ENCODE results near the gene SMAD7.

Gene SMAD7

GRCh38 chr18:48962994-48963561, 12.3 kb upstream of the SMAD7 start:
- no peak overlapping the region for H3K9ac ChIP-seq (ENCODE audit: insufficient read length, low read depth)
- H3K27me3 ChIP-seq (ENCODE audit: insufficient read depth, insufficient read length) = no peaks in the 10 kb centered on the region
- no peak for DNase-seq (ENCODE audit: low read depth, low spot score)
- no peaks in the 10 kb centered on the region for H3K36me3 ChIP-seq (ENCODE audit: insufficient read depth, insufficient read length, low read length)
- TF ChIP-seq YY1 (IDR thresholded peaks at IDR 0.05; ENCODE audit: insufficient read depth, insufficient read length) (no peak), SUZ12 (IDR thresholded peaks at IDR 0.05; ENCODE audit: extremely low read depth, insufficient read depth, insufficient read length) (no peak), ZNF274 (IDR thresholded peaks at IDR 0.05; ENCODE audit: low read depth, low read length) (no peak)
- H3K4me3 ChIP-seq (ENCODE audit: insufficient read length, low read depth) = no peak overlapping the region
- peaks cover 5% of the 10 kb centered on the region for H3K4me1 ChIP-seq (ENCODE audit: insufficient read depth, insufficient read length)
- H3K9me3 ChIP-seq (ENCODE audit: insufficient read depth, low read length) = no peaks in the 10 kb centered on the region

GRCh38 chr18:48962252-48962993, 11.7 kb upstream of the SMAD7 start:
- Histone ChIP-seq H3K4me3 (ENCODE audit: insufficient read length, low read depth) (no peak overlapping the region), H3K9ac (ENCODE audit: insufficient read length, low read depth) (no peak overlapping the region), H3K27me3 (ENCODE audit: insufficient read depth, insufficient read length) (peaks cover 4% of the 10 kb centered on the region), H3K36me3 (ENCODE audit: insufficient read depth, insufficient read length, low read length) (no peaks in the 10 kb centered on the region), H3K9me3 (ENCODE audit: insufficient read depth, low read length) (no peaks in the 10 kb centered on the region), H3K4me1 (ENCODE audit: insufficient read depth, insufficient read length) (peaks cover 5% of the 10 kb centered on the region)
- TF ChIP-seq YY1 (IDR thresholded peaks at IDR 0.05; ENCODE audit: insufficient read depth, insufficient read length) (no peak), SUZ12 (IDR thresholded peaks at IDR 0.05; ENCODE audit: extremely low read depth, insufficient read depth, insufficient read length) (no peak), ZNF274 (IDR thresholded peaks at IDR 0.05; ENCODE audit: low read depth, low read length) (no peak)
- no peak for DNase-seq (ENCODE audit: low read depth, low spot score)

- no peak for DNase-seq (ENCODE audit: low read depth, low spot score)
- no peak overlapping the region for H3K9ac ChIP-seq (ENCODE audit: insufficient read length, low read depth)
- no peak overlapping the region for H3K4me3 ChIP-seq (ENCODE audit: insufficient read length, low read depth)
- H3K9me3 ChIP-seq (ENCODE audit: insufficient read depth, low read length) = no peaks in the 10 kb centered on the region
- peaks cover 5% of the 10 kb centered on the region for H3K4me1 ChIP-seq (ENCODE audit: insufficient read depth, insufficient read length)
- no peak for TF ChIP-seq YY1 (IDR thresholded peaks at IDR 0.05; ENCODE audit: insufficient read depth, insufficient read length)
- no peak for TF ChIP-seq SUZ12 (IDR thresholded peaks at IDR 0.05; ENCODE audit: extremely low read depth, insufficient read depth, insufficient read length)
- no peak for TF ChIP-seq ZNF274 (IDR thresholded peaks at IDR 0.05; ENCODE audit: low read depth, low read length)
- H3K27me3 ChIP-seq (ENCODE audit: insufficient read depth, insufficient read length) = peaks cover 6% of the 10 kb centered on the region
- no peaks in the 10 kb centered on the region for H3K36me3 ChIP-seq (ENCODE audit: insufficient read depth, insufficient read length, low read length)
These were observed 10.8 kb upstream of the SMAD7 start for GRCh38 chr18:48961547-48961946.

- no peaks in the 10 kb centered on the region for H3K9me3 ChIP-seq (ENCODE audit: insufficient read depth, low read length)
- H3K9ac ChIP-seq (ENCODE audit: insufficient read length, low read depth) = peak overlapping the region; percentile 42
- H3K4me1 ChIP-seq (ENCODE audit: insufficient read depth, insufficient read length) = peaks cover 5% of the 10 kb centered on the region
- peaks cover 7% of the 10 kb centered on the region for H3K27me3 ChIP-seq (ENCODE audit: insufficient read depth, insufficient read length)
- H3K36me3 ChIP-seq (ENCODE audit: insufficient read depth, insufficient read length, low read length) = no peaks in the 10 kb centered on the region
- H3K4me3 ChIP-seq (ENCODE audit: insufficient read length, low read depth) = no peak overlapping the region
- TF ChIP-seq SUZ12 (IDR thresholded peaks at IDR 0.05; ENCODE audit: extremely low read depth, insufficient read depth, insufficient read length) (no peak), YY1 (IDR thresholded peaks at IDR 0.05; ENCODE audit: insufficient read depth, insufficient read length) (no peak), ZNF274 (IDR thresholded peaks at IDR 0.05; ENCODE audit: low read depth, low read length) (no peak)
- DNase-seq (ENCODE audit: low read depth, low spot score) = peak; percentile 94
These were observed 9.5 kb upstream of the SMAD7 start for GRCh38 chr18:48959921-48960920.

GRCh38 chr18:48959551-48959920, 8.8 kb upstream of the SMAD7 start:
- Histone ChIP-seq H3K27me3 (ENCODE audit: insufficient read depth, insufficient read length) (peaks cover 7% of the 10 kb centered on the region), H3K4me1 (ENCODE audit: insufficient read depth, insufficient read length) (peaks cover 5% of the 10 kb centered on the region), H3K9ac (ENCODE audit: insufficient read length, low read depth) (no peak overlapping the region), H3K9me3 (ENCODE audit: insufficient read depth, low read length) (no peaks in the 10 kb centered on the region), H3K36me3 (ENCODE audit: insufficient read depth, insufficient read length, low read length) (no peaks in the 10 kb centered on the region), H3K4me3 (ENCODE audit: insufficient read length, low read depth) (no peak overlapping the region)
- DNase-seq (ENCODE audit: low read depth, low spot score) = no peak
- no peak for TF ChIP-seq SUZ12 (IDR thresholded peaks at IDR 0.05; ENCODE audit: extremely low read depth, insufficient read depth, insufficient read length)

GRCh38 chr18:48958951-48959350, 8.2 kb upstream of the SMAD7 start:
- peaks cover 10% of the 10 kb centered on the region for H3K27me3 ChIP-seq (ENCODE audit: insufficient read depth, insufficient read length)
- peaks cover 5% of the 10 kb centered on the region for H3K4me1 ChIP-seq (ENCODE audit: insufficient read depth, insufficient read length)
- peak overlapping the region; percentile 46 for H3K9ac ChIP-seq (ENCODE audit: insufficient read length, low read depth)
- DNase-seq (ENCODE audit: low read depth, low spot score) = no peak
- no peaks in the 10 kb centered on the region for H3K36me3 ChIP-seq (ENCODE audit: insufficient read depth, insufficient read length, low read length)
- H3K9me3 ChIP-seq (ENCODE audit: insufficient read depth, low read length) = no peaks in the 10 kb centered on the region
- no peak overlapping the region for H3K4me3 ChIP-seq (ENCODE audit: insufficient read length, low read depth)
- no peak for TF ChIP-seq YY1 (IDR thresholded peaks at IDR 0.05; ENCODE audit: insufficient read depth, insufficient read length)
- TF ChIP-seq SUZ12 (IDR thresholded peaks at IDR 0.05; ENCODE audit: extremely low read depth, insufficient read depth, insufficient read length) = no peak
- TF ChIP-seq ZNF274 (IDR thresholded peaks at IDR 0.05; ENCODE audit: low read depth, low read length) = no peak

- Histone ChIP-seq H3K9ac (ENCODE audit: insufficient read length, low read depth) (no peak overlapping the region), H3K9me3 (ENCODE audit: insufficient read depth, low read length) (no peaks in the 10 kb centered on the region), H3K27me3 (ENCODE audit: insufficient read depth, insufficient read length) (peaks cover 12% of the 10 kb centered on the region), H3K4me3 (ENCODE audit: insufficient read length, low read depth) (no peak overlapping the region), H3K4me1 (ENCODE audit: insufficient read depth, insufficient read length) (peaks cover 2% of the 10 kb centered on the region), H3K36me3 (ENCODE audit: insufficient read depth, insufficient read length, low read length) (no peaks in the 10 kb centered on the region)
- TF ChIP-seq SUZ12 (IDR thresholded peaks at IDR 0.05; ENCODE audit: extremely low read depth, insufficient read depth, insufficient read length) (no peak), ZNF274 (IDR thresholded peaks at IDR 0.05; ENCODE audit: low read depth, low read length) (no peak), YY1 (IDR thresholded peaks at IDR 0.05; ENCODE audit: insufficient read depth, insufficient read length) (no peak)
- no peak for DNase-seq (ENCODE audit: low read depth, low spot score)
These were observed 6.9 kb upstream of the SMAD7 start for GRCh38 chr18:48957616-48958015.
